GM21381 (cell line): ENCODE results near the gene STAC2.

ENCODE experiments used
- ATAC-seq: cut with Tn5 transposase; IDR thresholded peaks from one replicate; pipeline ENCODE4 v1.9.1; 2021; ENCODE audit warnings: mild to moderate bottlenecking, moderate library complexity; ENCODE audit not compliant: unreplicated experiment

STAC2 gene

DNA sequence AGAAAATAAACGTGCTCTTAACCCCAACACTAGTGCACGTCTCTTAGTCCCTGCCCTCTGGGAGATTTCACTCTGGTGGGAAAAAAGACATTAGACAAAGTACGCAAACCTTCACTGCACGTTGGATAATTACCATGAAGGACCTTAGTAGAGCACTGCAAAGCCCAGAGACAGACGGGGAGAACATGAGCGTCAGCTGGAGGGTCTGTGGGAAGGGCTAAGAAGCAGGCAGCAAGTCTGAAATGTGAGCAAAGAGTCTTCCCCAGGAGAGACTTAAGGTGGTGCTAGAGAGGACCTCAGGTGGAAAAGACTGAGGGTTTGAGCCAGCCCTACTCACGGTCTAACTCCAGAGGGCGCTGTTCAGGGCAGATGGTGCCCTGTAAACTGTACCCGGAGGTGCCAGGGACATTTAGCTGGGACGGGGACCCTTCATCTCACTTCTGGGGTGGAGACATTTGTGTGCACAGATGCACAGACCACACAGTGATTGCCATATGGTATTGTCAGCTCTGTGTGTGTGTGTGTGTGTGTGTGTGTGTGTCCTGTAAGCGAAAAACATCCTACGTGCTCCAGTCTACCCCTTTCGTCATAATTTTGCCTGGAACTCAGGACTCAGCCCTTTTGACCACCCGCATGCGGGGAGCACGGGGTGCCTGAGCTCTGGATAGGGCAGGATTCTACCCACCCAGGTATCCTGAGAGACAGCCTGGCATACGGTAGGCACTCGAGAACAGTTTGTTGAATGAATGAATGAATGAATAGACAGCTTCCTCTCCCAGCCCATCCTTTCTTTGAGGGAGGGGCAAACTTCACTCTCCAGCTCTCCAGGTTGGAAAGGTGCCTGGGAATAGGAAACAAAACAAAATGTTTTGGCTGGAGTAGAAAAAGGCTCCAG lies 10.1 kb upstream of the STAC2 start:
- ATAC-seq = no peak

GRCh38 chr17:39231591-39232551 lies 6.1 kb upstream of the STAC2 start:
- ATAC-seq = no peak

DNA sequence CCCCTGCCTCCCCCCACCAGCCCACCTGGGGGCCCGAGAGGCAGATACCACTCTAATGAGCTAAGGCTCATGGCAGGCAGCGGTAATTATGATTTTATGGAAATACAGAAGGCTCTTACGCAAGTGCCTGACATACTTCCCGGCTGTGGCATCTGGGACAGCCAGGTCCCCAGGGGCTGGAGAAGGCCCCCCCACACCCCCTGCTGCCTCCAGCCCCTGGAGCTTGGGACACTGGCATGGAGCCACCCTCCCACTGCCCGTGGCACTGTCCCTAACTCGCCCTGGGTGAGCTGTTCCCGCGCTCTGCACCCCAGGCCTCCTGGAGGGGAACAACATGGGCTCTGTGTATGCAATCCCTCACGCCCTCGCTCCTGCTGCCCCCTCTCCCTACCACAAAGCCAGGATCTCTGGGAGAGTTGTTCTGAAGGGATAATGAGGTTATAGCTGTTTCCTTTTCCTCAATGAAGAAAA lies 5.4 kb upstream of the STAC2 start:
- ATAC-seq = no peak

DNA sequence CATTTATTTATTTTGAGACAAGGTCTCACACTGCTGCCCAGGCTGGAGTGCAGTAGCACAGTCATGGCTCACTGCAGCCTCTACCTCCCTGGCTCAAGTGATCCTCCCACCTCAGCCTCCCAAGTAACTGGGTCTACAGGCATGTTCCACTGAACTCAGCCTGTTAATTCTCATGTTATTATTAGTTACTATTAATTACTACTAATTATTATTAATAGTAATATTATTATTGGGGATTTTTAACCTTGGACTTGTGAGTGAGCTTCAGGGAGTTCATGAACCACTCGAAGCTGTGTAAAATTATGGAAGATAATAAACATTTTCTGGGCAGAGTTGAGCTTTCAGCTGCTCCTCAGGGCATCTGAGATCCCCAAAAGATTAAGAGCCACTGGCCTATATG lies 4.6 kb upstream of the STAC2 start:
- no peak for ATAC-seq

DNA sequence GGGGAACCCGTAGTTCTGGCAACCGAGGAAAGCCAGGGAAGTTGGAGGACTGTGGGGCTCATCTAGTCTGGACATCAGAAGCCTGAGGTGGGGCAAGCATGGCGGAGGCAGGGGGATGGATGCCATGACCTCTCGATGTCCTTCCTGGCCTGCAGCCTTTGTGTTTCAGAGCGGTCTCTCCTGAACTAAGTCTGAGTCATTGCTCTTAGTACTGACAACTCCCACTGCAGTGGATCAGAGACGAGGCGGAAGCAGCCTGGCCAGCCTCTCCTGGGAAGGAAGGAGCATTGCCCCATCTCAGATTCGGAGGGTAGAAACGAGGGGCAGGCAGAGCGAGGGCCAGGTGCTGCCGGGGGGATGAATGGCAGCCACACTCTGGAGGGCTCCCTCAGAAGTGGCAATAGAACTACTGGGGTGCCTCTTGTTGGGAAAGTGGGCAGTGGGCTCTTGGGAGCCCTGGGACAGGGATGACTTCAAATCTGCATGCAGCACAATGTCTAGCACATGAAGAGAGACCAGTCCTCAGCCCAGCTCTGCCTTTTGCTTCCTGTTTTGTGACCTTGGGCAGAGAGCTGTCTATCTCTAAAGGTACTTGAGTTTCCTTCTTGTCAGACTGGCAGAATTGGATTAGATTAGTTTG lies 3.6 kb upstream of the STAC2 start:
- no peak for ATAC-seq

DNA sequence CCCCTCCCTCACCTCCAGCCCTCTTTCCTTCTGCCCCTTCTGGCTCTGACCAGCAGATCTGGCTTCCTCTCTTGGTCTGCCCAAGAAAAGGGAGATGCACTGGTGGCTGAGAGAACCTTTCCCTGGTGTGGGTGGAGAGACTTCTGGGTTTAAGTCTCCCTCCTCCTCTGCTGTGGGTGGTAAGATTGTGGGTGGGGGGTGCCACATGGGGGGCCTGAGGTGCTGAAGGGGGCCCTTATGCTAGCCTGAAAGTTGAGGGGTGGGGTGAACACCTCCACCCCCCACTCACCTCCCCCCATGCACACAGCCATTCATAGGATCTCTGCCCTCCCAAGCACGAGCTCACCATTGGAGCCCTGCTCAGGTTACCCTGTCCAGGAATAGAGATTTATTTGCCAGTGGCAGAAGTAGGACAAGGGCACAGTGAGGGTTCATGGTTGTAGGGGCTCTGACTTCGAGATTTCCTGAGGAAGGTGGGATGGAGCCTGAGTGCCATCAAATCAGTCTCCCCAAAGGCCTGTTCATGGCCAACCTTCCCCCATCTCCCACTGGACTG lies 1.7 kb upstream of the STAC2 start:
- ATAC-seq = no peak

DNA sequence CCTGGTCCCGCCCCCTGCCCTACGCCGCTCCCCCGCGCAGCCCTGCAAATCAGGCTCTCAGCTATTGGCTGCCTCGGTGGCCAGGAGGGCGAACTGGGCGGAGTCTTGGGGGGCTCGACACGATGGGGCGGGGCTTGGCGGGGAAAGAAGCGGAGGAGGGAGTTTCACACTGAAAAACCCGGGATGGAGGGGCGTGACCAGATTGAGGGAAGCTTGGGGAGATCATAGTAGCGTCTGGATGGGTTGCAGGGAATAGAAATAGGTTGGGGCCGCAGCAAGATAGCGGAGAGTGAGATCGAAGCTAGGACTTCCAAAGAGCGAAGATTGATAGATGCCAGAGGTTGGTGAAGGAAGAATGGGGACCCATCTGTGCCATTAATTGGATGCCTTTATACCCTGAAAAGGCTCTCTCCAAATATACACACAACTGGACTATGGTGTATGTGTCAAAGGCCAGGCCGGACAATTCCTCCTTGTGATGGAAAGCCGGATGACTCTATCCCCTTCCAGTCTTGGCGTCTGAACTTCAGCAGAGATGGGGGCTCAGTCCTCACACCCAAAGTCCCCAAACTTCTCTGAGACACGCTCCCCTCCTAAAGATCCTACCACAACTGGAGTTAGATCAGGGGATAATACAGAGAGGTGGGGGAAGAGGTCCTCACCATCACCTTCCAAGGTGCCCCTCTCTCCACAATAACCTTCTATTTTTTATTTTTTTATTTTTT lies 376 bp upstream of the STAC2 start:
- no peak for ATAC-seq

- no peak for ATAC-seq
Measured at GRCh38 chr17:39224778-39225307, 902 bp downstream of the STAC2 start.

- ATAC-seq = no peak
Measured at GRCh38 chr17:39223907-39224777, 1.6 kb downstream of the STAC2 start.

- no peak for ATAC-seq
Measured at GRCh38 chr17:39222866-39223834, 2.6 kb downstream of the STAC2 start.

- no peak for ATAC-seq
Measured at GRCh38 chr17:39222151-39222550, 3.6 kb downstream of the STAC2 start.

DNA sequence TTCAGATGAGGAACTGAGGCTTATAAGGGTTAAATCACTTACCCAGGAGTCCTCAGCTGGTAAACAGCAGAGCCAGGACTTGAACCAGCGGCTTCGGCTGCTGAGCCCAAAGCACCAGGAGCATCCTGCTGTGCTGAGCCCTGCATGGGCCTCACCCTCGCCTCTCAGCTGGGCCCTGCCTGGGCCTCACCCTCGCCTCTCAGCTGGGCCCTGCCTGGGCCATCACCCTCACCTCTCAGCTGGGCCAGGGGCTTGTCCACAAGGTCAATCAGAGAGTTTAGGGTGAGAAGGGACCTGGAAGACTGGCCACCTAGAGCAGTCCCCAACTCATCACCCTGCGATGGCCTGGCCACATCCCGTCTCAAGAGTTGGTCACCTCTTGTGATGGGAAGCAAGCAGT lies 4.2 kb downstream of the STAC2 start:
- ATAC-seq = no peak

- no peak for ATAC-seq
Measured at GRCh38 chr17:39219647-39220154, 6.0 kb downstream of the STAC2 start.

GRCh38 chr17:39218906-39219305 lies 6.8 kb downstream of the STAC2 start:
- no peak for ATAC-seq

DNA sequence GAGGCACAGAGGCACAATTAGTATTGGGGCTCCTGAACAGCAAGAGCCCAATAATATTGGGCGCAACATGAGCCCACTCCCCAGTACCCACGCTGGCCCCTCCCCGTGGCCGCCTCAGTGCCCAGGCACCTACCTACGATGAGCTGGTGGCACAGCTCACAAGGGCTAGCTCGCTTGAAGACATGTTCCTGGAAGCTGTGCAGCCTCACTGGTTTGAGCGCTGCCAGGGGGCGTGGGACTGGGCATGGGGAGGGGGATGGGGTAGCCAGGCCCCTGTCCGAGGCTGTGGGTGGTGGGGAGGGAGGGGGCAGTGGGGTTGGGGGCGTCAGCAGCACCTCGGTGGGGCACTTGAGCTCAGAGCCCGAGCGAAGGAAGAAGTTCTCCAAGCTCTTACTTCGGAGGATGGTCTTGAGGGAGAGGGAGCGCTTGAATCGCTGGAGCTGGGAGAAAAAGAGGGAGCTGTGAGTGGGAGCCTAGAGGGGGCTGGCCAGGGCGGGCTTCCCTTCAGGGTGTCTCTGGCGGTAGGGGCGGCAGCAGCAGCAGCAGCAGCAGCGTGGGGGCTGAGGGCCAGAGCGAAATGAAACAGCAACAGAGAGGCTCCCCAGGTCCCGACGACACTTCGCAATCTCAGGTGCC lies 7.9 kb downstream of the STAC2 start:
- no peak for ATAC-seq

GRCh38 chr17:39213852-39214251 lies 11.9 kb downstream of the STAC2 start:
- no peak for ATAC-seq

DNA sequence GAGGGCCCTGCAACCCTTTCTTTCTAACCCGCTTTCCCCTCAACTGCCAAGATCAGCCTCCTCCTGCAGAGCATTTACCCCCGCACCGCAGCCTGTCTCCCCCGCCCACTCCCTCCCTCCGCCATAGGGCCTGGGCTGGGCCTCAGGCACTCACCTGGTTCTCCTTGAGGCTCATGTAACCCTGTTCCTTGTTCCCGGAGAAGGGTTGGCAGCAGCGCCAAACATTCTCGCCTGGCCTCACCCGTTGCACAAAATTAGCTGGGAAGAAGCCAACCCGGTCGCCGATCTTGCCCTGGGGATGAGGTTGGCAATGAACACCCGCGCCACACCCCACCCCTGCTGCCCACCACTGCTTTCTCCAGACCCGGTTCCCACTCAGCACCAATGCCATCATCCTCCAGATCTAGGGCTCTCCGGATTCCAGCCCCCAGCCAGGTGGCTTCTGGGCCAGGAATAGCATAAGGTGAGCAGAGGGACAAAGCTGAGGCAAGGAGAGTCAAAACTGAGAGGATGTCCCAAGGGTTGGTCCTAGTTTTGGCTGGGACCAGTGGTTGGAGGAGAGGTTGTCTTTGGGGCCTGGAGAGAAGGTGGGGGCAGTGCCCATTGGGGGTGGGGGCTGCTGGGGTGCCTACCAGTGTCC lies 12.8 kb downstream of the STAC2 start:
- no peak for ATAC-seq
